ENCODE measurements around the gene C19orf81.

- TF ChIP-seq CTCF (IDR thresholded peaks at IDR 0.05; ENCODE audit: insufficient read depth, low read depth, low read length) (no peak), EZH2 (IDR thresholded peaks at IDR 0.05; ENCODE audit: insufficient read depth, low read length) (no peak)
Observed at GRCh38 chr19:50633973-50634372, 15.3 kb upstream of the C19orf81 start.
